ENCODE data around the gene SLX4IP.

SLX4IP gene

DNA sequence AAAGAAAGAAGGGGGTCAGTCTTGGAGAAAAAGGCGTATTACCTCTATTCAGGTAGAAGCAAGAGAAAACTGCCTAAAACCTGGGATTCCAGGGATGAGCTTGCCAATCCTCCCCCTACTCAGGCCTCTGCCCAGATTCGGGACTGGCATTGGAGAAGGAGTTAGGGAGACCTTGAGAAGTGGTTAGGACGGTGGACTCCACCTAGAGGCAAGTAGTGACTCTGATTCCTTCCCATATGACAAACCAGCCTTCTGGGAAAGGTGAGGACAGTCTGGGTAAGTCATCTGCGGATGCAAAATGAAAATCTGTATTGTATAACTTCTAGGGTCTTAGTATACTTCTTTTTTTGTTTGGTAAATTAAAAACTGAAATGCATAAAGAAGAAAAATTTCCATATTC is 43.8 kb downstream of the SLX4IP start:
- CTCF ChIA-PET: no interaction called here
- no peaks in the 10 kb centered on the region for H3K9me3 Mint-ChIP-seq
- no peak for DNase-seq
- H3K27ac Mint-ChIP-seq: no peak overlapping the region
- no peaks in the 10 kb centered on the region for H3K27me3 Mint-ChIP-seq
- peaks cover 6% of the 10 kb centered on the region for H3K4me1 Mint-ChIP-seq
- H3K36me3 Mint-ChIP-seq: no peaks in the 10 kb centered on the region
- H3K4me3 Mint-ChIP-seq: no peak overlapping the region

DNA sequence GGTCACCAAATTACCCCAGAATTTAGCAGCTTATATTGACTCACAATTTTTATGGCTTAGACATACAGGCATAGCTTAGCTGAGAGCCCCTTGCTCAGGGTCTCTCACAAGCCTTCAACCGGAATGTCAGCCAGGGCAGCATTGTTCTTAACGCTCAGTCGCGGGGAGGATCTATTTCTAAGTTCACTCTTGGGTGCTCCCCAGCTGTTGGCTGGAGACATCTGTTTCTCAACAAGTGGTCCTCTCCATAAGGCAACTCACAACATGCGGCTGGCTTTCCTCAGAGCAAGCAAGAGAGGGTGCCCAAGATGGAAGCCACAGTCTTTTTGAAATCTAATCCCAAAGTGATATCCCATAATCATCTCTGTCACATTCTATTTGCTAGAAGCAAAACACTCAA is 46.6 kb downstream of the SLX4IP start:
- no peak overlapping the region for H3K27ac Mint-ChIP-seq
- no peaks in the 10 kb centered on the region for H3K4me1 Mint-ChIP-seq
- peaks cover 2% of the 10 kb centered on the region for H3K36me3 Mint-ChIP-seq
- no peaks in the 10 kb centered on the region for H3K9me3 Mint-ChIP-seq
- no peaks in the 10 kb centered on the region for H3K27me3 Mint-ChIP-seq
- CTCF ChIA-PET: interaction anchor here (0.8 to 1.3 kb wide), 2 partner anchors 11 to 12 kb away, joined by 3 read pairs; no protein-coding TSS in a partner anchor
- DNase-seq: no peak
- no peak overlapping the region for H3K4me3 Mint-ChIP-seq

DNA sequence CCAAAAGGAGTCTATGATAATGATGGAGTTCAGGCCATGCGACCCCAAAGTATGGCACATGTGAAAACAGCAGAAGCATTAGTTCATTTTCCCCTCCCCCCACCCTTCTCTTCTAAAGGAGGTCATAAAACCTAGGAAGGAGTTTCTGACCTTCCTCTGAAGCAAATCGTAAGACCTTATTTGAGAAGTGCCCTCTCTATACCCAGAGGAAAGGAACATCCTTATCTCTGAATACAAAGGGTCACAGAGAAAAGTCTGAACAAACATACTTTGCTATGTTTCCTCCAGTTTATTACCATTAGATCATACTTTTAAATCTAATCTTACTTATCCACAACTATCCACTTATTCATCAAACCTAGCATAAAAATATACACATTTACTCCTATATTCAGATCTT is 48.6 kb downstream of the SLX4IP start:
- no peak for DNase-seq
- CTCF ChIA-PET: no interaction called here
- Mint-ChIP-seq H3K36me3 (peaks cover 2% of the 10 kb centered on the region), H3K4me3 (no peak overlapping the region), H3K27me3 (no peaks in the 10 kb centered on the region), H3K27ac (no peak overlapping the region), H3K4me1 (no peaks in the 10 kb centered on the region), H3K9me3 (no peaks in the 10 kb centered on the region)

DNA sequence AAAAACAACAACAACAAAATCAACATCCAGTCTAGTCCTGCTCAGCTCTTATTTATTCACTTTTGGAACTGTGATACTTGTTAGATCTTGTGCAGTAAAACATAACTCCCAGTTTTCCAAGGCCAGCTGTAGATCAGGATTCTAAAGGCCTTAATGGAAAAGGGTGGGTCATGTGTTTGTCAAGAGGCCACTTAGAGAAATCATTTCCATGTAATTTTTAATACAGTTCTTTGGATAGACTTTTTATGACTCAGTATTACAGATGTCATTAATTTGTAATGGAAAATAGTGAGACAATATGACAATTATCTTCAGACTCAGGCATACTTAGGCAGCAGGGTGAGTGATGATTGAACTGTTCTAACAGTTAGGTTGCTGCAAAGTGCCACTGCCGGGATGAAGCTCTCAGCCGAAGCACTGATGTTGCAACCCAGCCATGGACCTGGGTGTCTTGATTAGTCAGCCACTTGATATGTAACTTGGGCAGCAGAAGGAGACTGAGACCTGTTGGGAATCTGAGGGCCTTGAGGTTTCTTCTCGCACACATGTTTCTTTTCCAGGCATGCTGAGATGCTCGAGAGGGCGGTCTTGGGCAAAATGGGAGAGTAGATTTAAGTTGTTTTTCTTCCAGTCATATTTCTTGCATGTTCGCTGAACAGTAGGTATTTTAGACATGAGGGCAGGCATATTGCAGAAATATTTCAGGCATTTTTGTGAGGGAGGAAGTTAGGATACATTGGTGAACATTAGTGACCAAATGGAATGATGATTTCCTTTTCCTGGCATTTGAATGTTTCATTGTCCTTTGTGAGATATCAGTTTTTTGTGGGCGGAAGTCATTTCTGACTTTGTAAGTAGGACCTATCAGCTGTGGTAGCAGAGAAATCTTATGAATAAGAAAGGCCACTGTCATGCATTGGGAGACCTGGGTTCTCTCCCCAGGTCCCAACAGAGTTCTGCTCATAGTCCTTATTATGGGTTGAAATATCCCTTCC is 52.3 kb downstream of the SLX4IP start:
- Mint-ChIP-seq H3K27me3 (no peaks in the 10 kb centered on the region), H3K36me3 (peaks cover 2% of the 10 kb centered on the region), H3K27ac (no peak overlapping the region), H3K4me3 (no peak overlapping the region), H3K4me1 (peaks cover 16% of the 10 kb centered on the region), H3K9me3 (no peaks in the 10 kb centered on the region)
- CTCF ChIA-PET: interaction anchor here (1.2 kb wide), 1 partner anchor 11 kb away, joined by 4 read pairs; no protein-coding TSS in a partner anchor
- DNase-seq: no peak

DNA sequence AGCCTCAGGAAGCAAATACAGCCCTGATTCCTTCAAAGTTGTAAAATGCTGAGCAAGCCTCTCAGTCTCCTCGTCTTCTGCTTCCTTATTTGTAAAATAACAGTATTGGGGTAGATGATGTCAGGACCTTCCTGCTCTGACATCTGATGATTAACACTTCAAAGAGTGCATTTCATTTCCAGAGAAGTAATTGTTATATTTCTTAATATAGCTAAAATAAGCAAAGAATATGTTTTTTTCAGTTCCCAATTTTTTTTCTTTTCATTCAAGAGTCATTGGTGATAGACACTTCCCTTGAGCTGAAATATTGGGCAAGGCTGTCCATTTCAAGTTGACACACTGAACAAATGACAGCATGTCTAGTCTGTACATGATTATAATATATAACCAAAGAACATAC is 53.4 kb downstream of the SLX4IP start:
- DNase-seq: no peak
- H3K36me3 Mint-ChIP-seq: peaks cover 3% of the 10 kb centered on the region
- H3K27me3 Mint-ChIP-seq: no peaks in the 10 kb centered on the region
- CTCF ChIA-PET: interaction anchor here (0.7 to 0.8 kb wide), 2 partner anchors 43 to 48 kb away, joined by 3 read pairs; no protein-coding TSS in a partner anchor
- no peak overlapping the region for H3K27ac Mint-ChIP-seq
- H3K4me1 Mint-ChIP-seq: peaks cover 16% of the 10 kb centered on the region
- no peaks in the 10 kb centered on the region for H3K9me3 Mint-ChIP-seq
- no peak overlapping the region for H3K4me3 Mint-ChIP-seq

DNA sequence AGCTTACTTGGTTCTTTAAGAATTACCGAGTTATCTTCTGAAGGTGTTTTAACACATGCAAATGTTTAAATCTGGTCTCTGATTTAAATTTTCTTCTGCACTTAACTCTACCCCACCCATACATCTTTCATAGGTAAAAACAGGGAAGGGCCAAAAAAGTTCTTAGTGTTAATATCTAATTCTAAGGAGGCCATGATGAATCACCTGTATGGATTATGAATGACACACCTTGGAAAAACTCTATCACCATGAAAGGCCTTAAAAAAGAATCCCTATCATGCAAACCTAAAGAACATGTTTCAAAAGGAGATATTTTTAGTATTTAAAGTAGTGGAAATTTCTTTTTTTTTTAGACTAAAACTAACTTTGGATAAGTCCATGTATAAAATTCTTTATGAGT is 54.7 kb downstream of the SLX4IP start:
- peaks cover 3% of the 10 kb centered on the region for H3K36me3 Mint-ChIP-seq
- peaks cover 20% of the 10 kb centered on the region for H3K4me1 Mint-ChIP-seq
- no peaks in the 10 kb centered on the region for H3K9me3 Mint-ChIP-seq
- no peak for DNase-seq
- no peak overlapping the region for H3K4me3 Mint-ChIP-seq
- H3K27ac Mint-ChIP-seq: no peak overlapping the region
- CTCF ChIA-PET: interaction anchor here (1.6 kb wide), 1 partner anchor 12 kb away, joined by 3 read pairs; no protein-coding TSS in a partner anchor
- H3K27me3 Mint-ChIP-seq: no peaks in the 10 kb centered on the region

DNA sequence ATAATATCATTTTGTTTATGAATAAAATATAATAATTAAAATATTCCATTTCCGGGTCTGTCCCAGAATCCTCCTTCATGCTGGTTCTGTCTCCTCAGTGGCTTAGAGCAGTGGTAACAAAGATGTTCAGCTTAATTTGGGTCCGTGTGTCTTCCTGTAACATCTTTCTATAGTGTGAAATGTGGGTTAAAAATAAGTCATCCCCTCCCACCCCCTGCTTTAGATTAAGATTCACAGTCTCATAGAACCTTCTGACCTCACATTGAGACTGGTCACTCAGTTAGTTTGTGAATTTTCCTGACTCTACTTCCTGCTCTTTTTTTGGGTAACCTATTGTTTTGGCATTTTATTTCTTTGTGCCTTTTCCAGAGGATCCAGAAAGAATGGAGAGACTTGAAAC is 55.2 kb downstream of the SLX4IP start:
- Mint-ChIP-seq H3K4me3 (no peak overlapping the region), H3K9me3 (no peaks in the 10 kb centered on the region), H3K4me1 (peaks cover 23% of the 10 kb centered on the region), H3K36me3 (peaks cover 3% of the 10 kb centered on the region), H3K27me3 (no peaks in the 10 kb centered on the region), H3K27ac (no peak overlapping the region)
- no peak for DNase-seq
- CTCF ChIA-PET: interaction anchor here (1.6 kb wide), 1 partner anchor 13 kb away, joined by 3 read pairs; no protein-coding TSS in a partner anchor

DNA sequence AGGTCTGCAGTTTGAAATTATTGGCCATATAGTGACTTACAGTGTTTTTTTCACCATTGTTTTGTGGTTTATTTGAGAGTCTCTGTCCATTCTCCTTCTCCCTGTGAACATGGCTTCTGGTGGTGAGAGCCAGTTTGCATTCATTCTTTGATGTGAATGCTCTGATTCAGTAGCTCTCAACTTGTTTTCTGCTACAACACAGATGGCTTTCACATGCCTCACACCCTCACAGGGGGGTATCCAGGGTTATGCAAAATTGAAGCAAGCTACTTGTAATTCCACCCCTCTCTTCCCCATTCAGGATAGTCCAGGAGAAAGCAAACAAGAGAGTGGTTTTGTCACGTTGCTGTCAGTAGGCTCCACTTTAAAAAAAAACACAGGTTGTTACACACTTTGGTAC is 55.6 kb downstream of the SLX4IP start:
- CTCF ChIA-PET: interaction anchor here (0.9 to 1.6 kb wide), 2 partner anchors 13 to 60 kb away, joined by 3 read pairs; no protein-coding TSS in a partner anchor
- Mint-ChIP-seq H3K4me1 (peaks cover 27% of the 10 kb centered on the region), H3K27me3 (no peaks in the 10 kb centered on the region), H3K27ac (no peak overlapping the region), H3K4me3 (no peak overlapping the region), H3K36me3 (peaks cover 3% of the 10 kb centered on the region), H3K9me3 (no peaks in the 10 kb centered on the region)
- DNase-seq: no peak

DNA sequence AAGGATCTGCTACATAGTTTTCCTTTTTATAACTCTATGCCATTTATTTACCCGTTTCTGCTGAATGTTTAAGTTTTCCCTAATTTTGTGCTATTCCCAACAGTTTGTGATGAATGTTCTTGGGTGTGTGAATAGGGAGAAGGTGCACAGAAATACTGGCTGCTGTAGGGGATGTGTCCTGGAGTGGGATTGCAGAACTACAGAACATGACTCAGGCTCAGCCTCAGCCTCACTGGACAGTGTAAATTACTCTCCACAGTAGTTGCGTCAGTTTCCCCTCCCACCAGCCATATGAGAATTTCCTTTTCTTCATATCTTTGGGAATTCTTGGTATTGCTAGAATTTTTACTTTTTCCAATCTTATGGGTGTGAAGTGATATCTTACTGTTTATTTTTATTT is 57.0 kb downstream of the SLX4IP start:
- peaks cover 3% of the 10 kb centered on the region for H3K36me3 Mint-ChIP-seq
- H3K27me3 Mint-ChIP-seq: no peaks in the 10 kb centered on the region
- no peak overlapping the region for H3K4me3 Mint-ChIP-seq
- H3K27ac Mint-ChIP-seq: no peak overlapping the region
- DNase-seq: no peak
- no peaks in the 10 kb centered on the region for H3K9me3 Mint-ChIP-seq
- H3K4me1 Mint-ChIP-seq: peaks cover 34% of the 10 kb centered on the region
- CTCF ChIA-PET: no interaction called here

DNA sequence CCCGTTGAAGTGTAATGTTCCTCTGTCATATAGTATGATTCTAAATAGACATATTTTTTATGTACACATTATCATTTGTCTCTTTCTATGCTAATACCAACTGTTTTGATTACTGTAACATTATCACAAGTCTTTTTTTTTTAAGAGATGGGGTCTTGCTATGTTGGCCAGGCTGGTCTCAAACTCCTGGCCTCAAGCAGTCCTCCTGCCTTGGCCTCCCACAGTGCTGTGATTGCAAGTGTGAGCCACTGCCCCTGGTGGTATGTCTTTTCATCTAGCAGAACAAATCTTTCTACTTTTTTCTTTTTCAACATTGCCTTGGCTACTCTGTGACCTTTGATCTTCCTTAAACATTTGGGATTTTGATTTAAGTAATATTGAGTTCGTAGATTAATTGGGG is 57.7 kb downstream of the SLX4IP start:
- peaks cover 34% of the 10 kb centered on the region for H3K4me1 Mint-ChIP-seq
- no peak overlapping the region for H3K27ac Mint-ChIP-seq
- H3K9me3 Mint-ChIP-seq: no peaks in the 10 kb centered on the region
- CTCF ChIA-PET: no interaction called here
- no peaks in the 10 kb centered on the region for H3K27me3 Mint-ChIP-seq
- peaks cover 3% of the 10 kb centered on the region for H3K36me3 Mint-ChIP-seq
- no peak for DNase-seq
- H3K4me3 Mint-ChIP-seq: no peak overlapping the region

DNA sequence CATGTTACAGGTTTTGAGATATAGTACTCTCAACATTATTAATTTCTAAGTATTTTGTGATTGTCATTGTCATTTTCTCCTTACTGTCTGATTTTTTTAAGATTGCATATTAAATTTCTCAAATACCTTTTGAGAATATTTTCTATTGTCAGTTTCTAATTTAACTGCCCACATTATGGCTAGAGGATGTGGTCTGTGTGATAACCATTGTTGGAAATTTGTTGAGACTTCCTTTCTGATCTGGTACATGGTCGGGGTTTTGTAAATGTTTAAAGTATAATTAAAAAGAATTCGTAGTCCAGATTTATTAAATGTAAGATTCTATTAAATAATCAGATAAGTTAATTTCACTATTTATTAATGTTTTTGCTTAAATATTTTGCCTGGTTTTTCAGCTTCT is 60.1 kb downstream of the SLX4IP start:
- CTCF ChIA-PET: no interaction called here
- H3K36me3 Mint-ChIP-seq: peaks cover 3% of the 10 kb centered on the region
- H3K27me3 Mint-ChIP-seq: no peaks in the 10 kb centered on the region
- peaks cover 26% of the 10 kb centered on the region for H3K4me1 Mint-ChIP-seq
- H3K27ac Mint-ChIP-seq: no peak overlapping the region
- no peak overlapping the region for H3K4me3 Mint-ChIP-seq
- no peaks in the 10 kb centered on the region for H3K9me3 Mint-ChIP-seq
- no peak for DNase-seq

DNA sequence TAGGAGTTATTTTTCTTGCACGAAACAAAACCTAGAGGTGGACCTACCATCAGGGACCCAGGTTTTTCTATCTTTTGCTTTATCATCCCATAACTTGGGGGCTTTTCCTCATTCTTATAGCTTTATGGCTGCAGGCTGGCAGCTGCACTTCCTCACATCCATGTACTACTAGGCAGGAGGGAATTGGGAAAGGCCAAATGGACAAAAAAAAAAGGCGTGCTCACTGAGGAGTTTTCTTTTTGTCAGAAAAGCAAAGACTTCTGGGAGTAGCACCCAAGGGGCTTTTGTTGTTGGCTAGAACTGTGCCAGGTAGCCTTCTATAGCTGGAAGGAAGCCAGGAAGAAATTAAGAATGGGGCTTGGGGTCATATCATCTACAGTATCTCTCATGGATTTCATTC is 61.4 kb downstream of the SLX4IP start:
- DNase-seq: no peak
- CTCF ChIA-PET: no interaction called here
- H3K9me3 Mint-ChIP-seq: no peaks in the 10 kb centered on the region
- H3K27ac Mint-ChIP-seq: no peak overlapping the region
- peaks cover 3% of the 10 kb centered on the region for H3K36me3 Mint-ChIP-seq
- H3K27me3 Mint-ChIP-seq: no peaks in the 10 kb centered on the region
- no peak overlapping the region for H3K4me3 Mint-ChIP-seq
- peaks cover 29% of the 10 kb centered on the region for H3K4me1 Mint-ChIP-seq

DNA sequence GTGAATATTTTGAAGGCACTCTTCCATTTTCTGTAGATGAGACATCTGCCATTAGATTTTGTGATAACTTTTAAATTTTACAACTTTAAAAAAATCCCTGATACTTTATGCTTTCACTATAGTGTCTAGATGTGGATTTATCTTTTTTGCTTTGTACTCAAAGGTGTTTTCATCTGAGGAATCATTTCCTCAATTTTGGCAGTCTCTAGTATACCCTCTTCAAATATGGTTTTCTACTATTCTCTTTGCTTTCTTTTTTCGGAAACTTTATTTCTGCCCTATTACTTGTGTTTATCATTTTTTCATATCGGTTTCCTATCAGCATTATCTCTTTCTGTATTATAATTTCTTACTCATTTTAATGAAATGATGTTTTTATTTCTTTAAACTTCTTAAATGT is 62.2 kb downstream of the SLX4IP start:
- peaks cover 38% of the 10 kb centered on the region for H3K4me1 Mint-ChIP-seq
- DNase-seq: no peak
- H3K27me3 Mint-ChIP-seq: no peaks in the 10 kb centered on the region
- no peak overlapping the region for H3K4me3 Mint-ChIP-seq
- H3K36me3 Mint-ChIP-seq: peaks cover 3% of the 10 kb centered on the region
- CTCF ChIA-PET: no interaction called here
- no peaks in the 10 kb centered on the region for H3K9me3 Mint-ChIP-seq
- no peak overlapping the region for H3K27ac Mint-ChIP-seq

DNA sequence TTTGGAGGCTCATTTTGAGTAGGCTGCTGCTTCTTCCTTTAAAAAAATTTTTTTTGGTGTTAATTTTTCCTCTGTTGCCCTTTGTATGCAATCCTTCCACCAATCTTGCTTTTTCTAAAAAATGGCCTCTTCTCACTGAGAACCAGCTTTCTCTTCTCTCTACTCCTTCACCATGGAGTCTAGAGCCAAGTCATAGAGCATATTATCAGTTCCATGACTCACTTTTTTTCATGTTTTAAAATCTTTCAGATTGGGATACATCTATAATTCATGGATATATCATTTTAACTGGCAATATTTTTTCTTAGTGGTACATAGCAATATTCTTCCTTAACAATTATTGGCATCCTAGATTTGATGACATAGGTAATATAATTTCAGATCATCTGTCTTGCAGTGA is 62.7 kb downstream of the SLX4IP start:
- CTCF ChIA-PET: interaction anchor here (1.0 kb wide), 1 partner anchor 11 kb away, joined by 4 read pairs; no protein-coding TSS in a partner anchor
- Mint-ChIP-seq H3K4me3 (no peak overlapping the region), H3K27me3 (no peaks in the 10 kb centered on the region), H3K4me1 (peaks cover 43% of the 10 kb centered on the region), H3K27ac (no peak overlapping the region), H3K36me3 (peaks cover 3% of the 10 kb centered on the region), H3K9me3 (no peaks in the 10 kb centered on the region)
- DNase-seq: no peak

DNA sequence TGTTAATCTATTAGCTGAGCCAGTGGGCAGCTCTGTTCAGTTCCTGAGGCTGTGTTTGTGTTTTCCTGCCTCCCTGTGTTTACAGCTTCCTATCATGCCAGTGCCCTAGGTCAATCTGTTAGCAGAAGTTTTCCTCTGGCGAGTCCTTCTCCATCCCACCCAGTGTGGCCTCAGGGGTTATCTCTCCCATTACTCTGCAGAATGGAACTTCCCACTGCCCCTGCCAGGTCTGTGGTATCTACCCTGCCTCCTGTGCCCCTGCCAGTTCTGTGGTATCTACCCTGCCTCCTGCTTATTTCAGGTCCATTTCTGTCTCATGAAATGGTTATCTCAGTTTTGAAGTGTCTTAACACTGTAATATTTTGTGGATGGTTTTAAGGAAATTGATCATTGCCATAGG is 63.1 kb downstream of the SLX4IP start:
- DNase-seq: no peak
- H3K4me3 Mint-ChIP-seq: no peak overlapping the region
- H3K4me1 Mint-ChIP-seq: peaks cover 46% of the 10 kb centered on the region
- CTCF ChIA-PET: interaction anchor here (1.0 kb wide), 1 partner anchor 11 kb away, joined by 4 read pairs; no protein-coding TSS in a partner anchor
- no peaks in the 10 kb centered on the region for H3K27me3 Mint-ChIP-seq
- no peaks in the 10 kb centered on the region for H3K9me3 Mint-ChIP-seq
- no peak overlapping the region for H3K27ac Mint-ChIP-seq
- peaks cover 2% of the 10 kb centered on the region for H3K36me3 Mint-ChIP-seq

All from activated naive CD4-positive, alpha-beta T cell treated with anti-CD3 and anti-CD28 coated beads, Interleukin-2, amount 10 ng/mL, durations not matched to agents 7 days and 5 days (primary cell).